Measurements from ENCODE around the gene KCTD3. TPM values are rescaled to one million over a fixed set of nuclear protein-coding genes. Genes with fewer than 3 reads are reported as not detected.

KCTD3 gene
- total RNA-seq, 1 experiment from 2014 or later: 34.7 TPM

DNA sequence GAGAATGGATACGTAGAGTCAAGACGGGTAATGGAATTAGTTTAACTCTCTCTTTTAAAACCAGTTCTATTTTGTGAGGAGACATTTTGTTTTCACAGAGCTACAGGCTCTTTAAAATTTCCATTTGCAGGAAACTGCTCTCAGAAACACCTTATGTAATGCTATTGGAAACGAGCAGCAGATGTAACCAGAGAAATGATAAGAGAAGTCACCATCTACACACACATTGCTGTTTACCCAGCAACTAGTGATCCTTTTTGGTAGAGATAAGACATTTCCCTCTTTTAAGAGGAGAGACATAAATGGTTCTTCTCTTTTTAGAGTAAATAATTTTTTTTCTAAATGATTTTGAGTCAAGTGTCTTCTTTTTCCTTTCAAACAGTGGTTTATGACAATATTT is 80.6 kb downstream of the KCTD3 start:
- CTCF ChIA-PET: no interaction called here
- H3K9me3 ChIP-seq (ENCODE audit: control insufficient read depth, insufficient read depth, low read depth, low read length): no peaks in the 10 kb centered on the region
- H3K4me1 ChIP-seq (ENCODE audit: control insufficient read depth, insufficient read depth, low read length): no peaks in the 10 kb centered on the region
- TF ChIP-seq, protein P1, sequence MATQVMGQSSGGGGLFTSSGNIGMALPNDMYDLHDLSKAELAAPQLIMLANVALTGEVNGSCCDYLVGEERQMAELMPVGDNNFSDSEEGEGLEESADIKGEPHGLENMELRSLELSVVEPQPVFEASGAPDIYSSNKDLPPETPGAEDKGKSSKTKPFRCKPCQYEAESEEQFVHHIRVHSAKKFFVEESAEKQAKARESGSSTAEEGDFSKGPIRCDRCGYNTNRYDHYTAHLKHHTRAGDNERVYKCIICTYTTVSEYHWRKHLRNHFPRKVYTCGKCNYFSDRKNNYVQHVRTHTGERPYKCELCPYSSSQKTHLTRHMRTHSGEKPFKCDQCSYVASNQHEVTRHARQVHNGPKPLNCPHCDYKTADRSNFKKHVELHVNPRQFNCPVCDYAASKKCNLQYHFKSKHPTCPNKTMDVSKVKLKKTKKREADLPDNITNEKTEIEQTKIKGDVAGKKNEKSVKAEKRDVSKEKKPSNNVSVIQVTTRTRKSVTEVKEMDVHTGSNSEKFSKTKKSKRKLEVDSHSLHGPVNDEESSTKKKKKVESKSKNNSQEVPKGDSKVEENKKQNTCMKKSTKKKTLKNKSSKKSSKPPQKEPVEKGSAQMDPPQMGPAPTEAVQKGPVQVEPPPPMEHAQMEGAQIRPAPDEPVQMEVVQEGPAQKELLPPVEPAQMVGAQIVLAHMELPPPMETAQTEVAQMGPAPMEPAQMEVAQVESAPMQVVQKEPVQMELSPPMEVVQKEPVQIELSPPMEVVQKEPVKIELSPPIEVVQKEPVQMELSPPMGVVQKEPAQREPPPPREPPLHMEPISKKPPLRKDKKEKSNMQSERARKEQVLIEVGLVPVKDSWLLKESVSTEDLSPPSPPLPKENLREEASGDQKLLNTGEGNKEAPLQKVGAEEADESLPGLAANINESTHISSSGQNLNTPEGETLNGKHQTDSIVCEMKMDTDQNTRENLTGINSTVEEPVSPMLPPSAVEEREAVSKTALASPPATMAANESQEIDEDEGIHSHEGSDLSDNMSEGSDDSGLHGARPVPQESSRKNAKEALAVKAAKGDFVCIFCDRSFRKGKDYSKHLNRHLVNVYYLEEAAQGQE (IDR thresholded peaks at IDR 0.05; ENCODE audit: insufficient read depth in 1 of 2, low read depth in 2 of 2, low read length in 1 of 2): no peak
- TF ChIP-seq POLR2AphosphoS5 (IDR thresholded peaks at IDR 0.05; ENCODE audit: low read depth, low read length) (no peak), TCF7L2 (IDR thresholded peaks at IDR 0.05; ENCODE audit: low read depth, low read length) (no peak), SIN3A (IDR thresholded peaks at IDR 0.05; ENCODE audit: borderline replicate concordance, insufficient read depth, low read depth, low read length) (no peak)
- TF ChIP-seq, protein P2, sequence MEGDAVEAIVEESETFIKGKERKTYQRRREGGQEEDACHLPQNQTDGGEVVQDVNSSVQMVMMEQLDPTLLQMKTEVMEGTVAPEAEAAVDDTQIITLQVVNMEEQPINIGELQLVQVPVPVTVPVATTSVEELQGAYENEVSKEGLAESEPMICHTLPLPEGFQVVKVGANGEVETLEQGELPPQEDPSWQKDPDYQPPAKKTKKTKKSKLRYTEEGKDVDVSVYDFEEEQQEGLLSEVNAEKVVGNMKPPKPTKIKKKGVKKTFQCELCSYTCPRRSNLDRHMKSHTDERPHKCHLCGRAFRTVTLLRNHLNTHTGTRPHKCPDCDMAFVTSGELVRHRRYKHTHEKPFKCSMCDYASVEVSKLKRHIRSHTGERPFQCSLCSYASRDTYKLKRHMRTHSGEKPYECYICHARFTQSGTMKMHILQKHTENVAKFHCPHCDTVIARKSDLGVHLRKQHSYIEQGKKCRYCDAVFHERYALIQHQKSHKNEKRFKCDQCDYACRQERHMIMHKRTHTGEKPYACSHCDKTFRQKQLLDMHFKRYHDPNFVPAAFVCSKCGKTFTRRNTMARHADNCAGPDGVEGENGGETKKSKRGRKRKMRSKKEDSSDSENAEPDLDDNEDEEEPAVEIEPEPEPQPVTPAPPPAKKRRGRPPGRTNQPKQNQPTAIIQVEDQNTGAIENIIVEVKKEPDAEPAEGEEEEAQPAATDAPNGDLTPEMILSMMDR (IDR thresholded peaks at IDR 0.05): no peak
- in situ Hi-C loops (cut with HindIII; ENCODE audit: low pct_unique_long_range_greater_than_20kb, low sequenced_read_pairs) (no loop called here), intact Hi-C loops (cut with micrococcal nuclease; ENCODE audit: unreplicated experiment) (no loop called here)
- no TSS peak for BruUV-seq (replicated peaks)
- ATAC-seq (no peak), DNase-seq (ENCODE audit: low read depth, low spot score) (no peak)
- no peaks in the 10 kb centered on the region for H3K36me3 ChIP-seq (ENCODE audit: control insufficient read depth, insufficient read depth, low read length)
- no peaks in the 10 kb centered on the region; the same call in 1 of the 2 replicates for H3K27me3 ChIP-seq (ENCODE audit: control insufficient read depth, insufficient read depth, low read length)
- no peak overlapping the region for H3K27ac ChIP-seq (ENCODE audit: low read length)
- POLR2A ChIA-PET: no interaction called here
- no peak overlapping the region for H3K4me3 ChIP-seq (ENCODE audit: low read depth in 2 of 2, low read length in 2 of 2)

DNA sequence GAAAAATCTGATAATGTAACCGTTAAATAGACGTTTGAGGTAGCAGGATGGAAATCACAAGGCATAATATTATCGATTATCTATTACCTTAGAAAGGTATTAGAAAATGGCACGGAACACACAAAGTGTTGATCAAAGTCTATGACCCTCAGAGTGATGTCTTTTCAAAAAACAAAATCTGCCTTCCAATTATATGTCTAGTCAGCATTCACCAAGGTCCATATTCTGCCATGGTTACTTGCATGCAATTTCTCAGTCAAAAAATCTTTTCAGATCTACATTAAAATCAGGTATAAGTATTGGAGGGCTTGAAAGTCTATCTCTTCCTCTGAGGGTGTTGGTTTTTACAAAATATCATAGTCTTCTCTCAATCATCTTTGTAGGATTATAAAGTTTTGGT is 81.9 kb downstream of the KCTD3 start:
- no peak overlapping the region for H3K4me3 ChIP-seq (ENCODE audit: low read depth in 2 of 2, low read length in 2 of 2)
- POLR2A ChIA-PET: no interaction called here
- no peaks in the 10 kb centered on the region; the same call in 1 of the 2 replicates for H3K27me3 ChIP-seq (ENCODE audit: control insufficient read depth, insufficient read depth, low read length)
- ATAC-seq: no peak
- no peaks in the 10 kb centered on the region for H3K9me3 ChIP-seq (ENCODE audit: control insufficient read depth, insufficient read depth, low read depth, low read length)
- no peaks in the 10 kb centered on the region for H3K36me3 ChIP-seq (ENCODE audit: control insufficient read depth, insufficient read depth, low read length)
- DNase-seq (ENCODE audit: low read depth, low spot score): no peak
- in situ Hi-C loops (cut with HindIII; ENCODE audit: low pct_unique_long_range_greater_than_20kb, low sequenced_read_pairs): no loop called here
- BruUV-seq (replicated peaks): no TSS peak
- CTCF ChIA-PET: no interaction called here
- H3K4me1 ChIP-seq (ENCODE audit: control insufficient read depth, insufficient read depth, low read length): no peaks in the 10 kb centered on the region
- H3K27ac ChIP-seq (ENCODE audit: low read length): no peak overlapping the region
- intact Hi-C loops (cut with micrococcal nuclease; ENCODE audit: unreplicated experiment): no loop called here
- TF ChIP-seq POLR2AphosphoS5 (IDR thresholded peaks at IDR 0.05; ENCODE audit: low read depth, low read length) (no peak), SIN3A (IDR thresholded peaks at IDR 0.05; ENCODE audit: borderline replicate concordance, insufficient read depth, low read depth, low read length) (no peak), TCF7L2 (IDR thresholded peaks at IDR 0.05; ENCODE audit: low read depth, low read length) (no peak)
- TF ChIP-seq, protein P2 (IDR thresholded peaks at IDR 0.05): no peak
- TF ChIP-seq, protein P1 (IDR thresholded peaks at IDR 0.05; ENCODE audit: insufficient read depth in 1 of 2, low read depth in 2 of 2, low read length in 1 of 2): no peak
